RWPE2 (cell line): ENCODE measurements around the gene ANKS3.
A peak's percentile ranks its signal among the peaks of the same experiment; 100 is the strongest.

ENCODE experiments used
- ATAC-seq: fragments of 200-7000 bp; cut with Tn5 transposase; 3 replicates; pipeline ENCODE4 v1.9.1; 2021; ENCODE audit warnings: low read depth
- DNase-seq: peaks from one replicate; pipeline ENCODE4 v3.0.0-alpha.2; 2020; ENCODE audit warnings: low spot score
- H3K27ac ChIP-seq: fragments of 450-650 bp; 2 replicates; pipeline ENCODE4 v1.5.1; 2017; ENCODE audit warnings: mild to moderate bottlenecking; ENCODE audit not compliant: poor library complexity, severe bottlenecking
- H3K27me3 ChIP-seq: fragments of 250-450 bp; sonication (Bioruptor Pico); 2 replicates; pipeline ENCODE4 v1.5.1; 2021; ENCODE audit warnings: mild to moderate bottlenecking, moderate library complexity; ENCODE audit not compliant: insufficient read depth, poor library complexity, severe bottlenecking
- H3K36me3 ChIP-seq: fragments of 250-450 bp; sonication (Bioruptor Pico); 2 replicates; pipeline ENCODE4 v1.5.1; 2020; ENCODE audit warnings: low read depth, mild to moderate bottlenecking, moderate library complexity
- H3K4me1 ChIP-seq: fragments of 250-450 bp; sonication (Bioruptor Pico); 2 replicates; pipeline ENCODE4 v1.5.1; 2021; ENCODE audit warnings: mild to moderate bottlenecking, moderate library complexity; ENCODE audit not compliant: insufficient read depth, poor library complexity, severe bottlenecking
- H3K4me3 ChIP-seq: fragments of 250-450 bp; sonication (Bioruptor Pico); 2 replicates; pipeline ENCODE4 v1.5.1; 2021; ENCODE audit warnings: mild to moderate bottlenecking, moderate library complexity; ENCODE audit not compliant: severe bottlenecking
- H3K9me3 ChIP-seq: fragments of 250-450 bp; sonication (Bioruptor Pico); 2 replicates; pipeline ENCODE4 v1.5.1; 2021; ENCODE audit warnings: mild to moderate bottlenecking, moderate library complexity; ENCODE audit not compliant: severe bottlenecking
- CTCF ChIP-seq: fragments of 450-650 bp; IDR thresholded peaks from one replicate; pipeline ENCODE4 v1.5.1; 2017; ENCODE audit warnings: mild to moderate bottlenecking, moderate library complexity; ENCODE audit not compliant: poor library complexity, severe bottlenecking

ANKS3 gene

GRCh38 chr16:4704913-4705312 is 29.2 kb downstream of the ANKS3 start:
- H3K4me3 ChIP-seq: no peak overlapping the region
- H3K9me3 ChIP-seq: no peaks in the 10 kb centered on the region
- DNase-seq (no peak), ATAC-seq (no peak)
- peaks cover 59% of the 10 kb centered on the region for H3K36me3 ChIP-seq
- no peak overlapping the region for H3K27ac ChIP-seq
- TF ChIP-seq CTCF: no peak
- H3K27me3 ChIP-seq: no peaks in the 10 kb centered on the region
- H3K4me1 ChIP-seq: no peaks in the 10 kb centered on the region

GRCh38 chr16:4704491-4704890 is 29.6 kb downstream of the ANKS3 start:
- Histone ChIP-seq H3K27me3 (no peaks in the 10 kb centered on the region), H3K4me3 (no peak overlapping the region), H3K4me1 (no peaks in the 10 kb centered on the region), H3K9me3 (no peaks in the 10 kb centered on the region), H3K36me3 (peaks cover 59% of the 10 kb centered on the region), H3K27ac (no peak overlapping the region)
- no peak for ATAC-seq
- DNase-seq: no peak
- TF ChIP-seq CTCF: no peak

- no peak overlapping the region for H3K27ac ChIP-seq
- H3K4me3 ChIP-seq: no peak overlapping the region
- no peak for TF ChIP-seq CTCF
- DNase-seq (no peak), ATAC-seq (no peak)
- no peaks in the 10 kb centered on the region for H3K9me3 ChIP-seq
- H3K4me1 ChIP-seq: no peaks in the 10 kb centered on the region
- peaks cover 61% of the 10 kb centered on the region for H3K36me3 ChIP-seq
- H3K27me3 ChIP-seq: no peaks in the 10 kb centered on the region
These were observed 30.2 kb downstream of the ANKS3 start for GRCh38 chr16:4703906-4704305.

GRCh38 chr16:4702466-4702808 is 31.6 kb downstream of the ANKS3 start:
- H3K4me1 ChIP-seq: no peaks in the 10 kb centered on the region
- H3K27ac ChIP-seq: no peak overlapping the region
- ATAC-seq: no peak
- H3K27me3 ChIP-seq: no peaks in the 10 kb centered on the region
- peaks cover 53% of the 10 kb centered on the region for H3K36me3 ChIP-seq
- H3K9me3 ChIP-seq: no peaks in the 10 kb centered on the region
- no peak for TF ChIP-seq CTCF
- no peak for DNase-seq
- no peak overlapping the region for H3K4me3 ChIP-seq

GRCh38 chr16:4701791-4702465 is 32.1 kb downstream of the ANKS3 start:
- no peak for TF ChIP-seq CTCF
- Histone ChIP-seq H3K27me3 (no peaks in the 10 kb centered on the region), H3K4me1 (no peaks in the 10 kb centered on the region), H3K36me3 (peaks cover 50% of the 10 kb centered on the region), H3K9me3 (no peaks in the 10 kb centered on the region), H3K27ac (no peak overlapping the region), H3K4me3 (no peak overlapping the region)
- ATAC-seq: no peak
- peak; percentile 59 for DNase-seq
